WERI-Rb-1 (cell line): ENCODE measurements around the gene RAB10.

Experiments
- DNase-seq: peaks from one replicate; pipeline ENCODE4 v3.0.0-alpha.2; 2020
- H3K27ac ChIP-seq: fragments of 250-450 bp; sonication (Bioruptor Pico); 2 replicates; pipeline ENCODE4 v1.5.1; 2020; ENCODE audit warnings: mild to moderate bottlenecking, moderate library complexity
- H3K27me3 ChIP-seq: fragments of 250-450 bp; sonication (Bioruptor Pico); 2 replicates; pipeline ENCODE4 v1.5.1; 2021; ENCODE audit warnings: mild to moderate bottlenecking, low read depth, moderate library complexity; ENCODE audit not compliant: insufficient read depth, severe bottlenecking
- H3K36me3 ChIP-seq: fragments of 250-450 bp; sonication (Bioruptor Pico); 2 replicates; pipeline ENCODE4 v1.5.1; 2020; ENCODE audit warnings: mild to moderate bottlenecking, moderate library complexity
- H3K4me3 ChIP-seq: 2 replicates; pipeline ENCODE4 v1.5.1; 2011; ENCODE audit warnings: low read depth, mild to moderate bottlenecking, control low read depth, low read length
- H3K9me3 ChIP-seq: fragments of 250-450 bp; sonication (Bioruptor Pico); 2 replicates; pipeline ENCODE4 v1.5.1; 2021; ENCODE audit warnings: mild to moderate bottlenecking, moderate library complexity; ENCODE audit not compliant: severe bottlenecking
- CTCF ChIP-seq: IDR thresholded peaks from 2 replicates; pipeline ENCODE4 v1.5.1; 2011; ENCODE audit warnings: low read depth, mild to moderate bottlenecking, control low read depth, inconsistent platforms, low read length

Gene RAB10

GRCh38 chr2:26033270-26033817 is 540 bp upstream of the RAB10 start:
- H3K27me3 ChIP-seq = no peaks in the 10 kb centered on the region
- H3K9me3 ChIP-seq = no peaks in the 10 kb centered on the region
- H3K27ac ChIP-seq = peak overlapping the region; percentile 87
- peaks cover 36% of the 10 kb centered on the region for H3K36me3 ChIP-seq
- DNase-seq = no peak
- TF ChIP-seq CTCF = no peak
- H3K4me3 ChIP-seq = peak overlapping the region; percentile 82

- no peak for DNase-seq
- peaks cover 45% of the 10 kb centered on the region for H3K36me3 ChIP-seq
- no peaks in the 10 kb centered on the region for H3K27me3 ChIP-seq
- no peak for TF ChIP-seq CTCF
- H3K4me3 ChIP-seq = peak overlapping the region; percentile 82
- H3K9me3 ChIP-seq = no peaks in the 10 kb centered on the region
- H3K27ac ChIP-seq = peak overlapping the region; percentile 94
These were observed 731 bp downstream of the RAB10 start for GRCh38 chr2:26034637-26034992.

- Histone ChIP-seq H3K27ac (peak overlapping the region; percentile 94), H3K9me3 (no peaks in the 10 kb centered on the region), H3K27me3 (no peaks in the 10 kb centered on the region), H3K36me3 (peaks cover 51% of the 10 kb centered on the region), H3K4me3 (peak overlapping the region; percentile 82)
- no peak for TF ChIP-seq CTCF
- no peak for DNase-seq
These were observed 1.3 kb downstream of the RAB10 start for GRCh38 chr2:26035090-26035743.

- TF ChIP-seq CTCF = no peak
- peaks cover 59% of the 10 kb centered on the region for H3K36me3 ChIP-seq
- no peak overlapping the region for H3K27ac ChIP-seq
- no peak for DNase-seq
- H3K4me3 ChIP-seq = no peak overlapping the region
- no peaks in the 10 kb centered on the region for H3K9me3 ChIP-seq
- no peaks in the 10 kb centered on the region for H3K27me3 ChIP-seq
These were observed 5.9 kb downstream of the RAB10 start for GRCh38 chr2:26039603-26040323.

- TF ChIP-seq CTCF = no peak
- H3K27me3 ChIP-seq = no peaks in the 10 kb centered on the region
- no peak overlapping the region for H3K27ac ChIP-seq
- peaks cover 31% of the 10 kb centered on the region for H3K36me3 ChIP-seq
- H3K4me3 ChIP-seq = no peak overlapping the region
- no peak for DNase-seq
- H3K9me3 ChIP-seq = no peaks in the 10 kb centered on the region
These were observed 9.2 kb downstream of the RAB10 start for GRCh38 chr2:26043109-26043508.
